Caki2 (cell line): ENCODE data around the gene JAML. TPM values are rescaled to one million over a fixed set of nuclear protein-coding genes. Genes with fewer than 3 reads are reported as not detected.

Source experiments
- total RNA-seq: library from RNA; depleted of rRNA; stranded (reverse); fragments of >200 nt; shearing (Covaris generic); gene quantifications from 2 replicates; pipeline ENCODE4 v1.2.3, GENCODE V29; 2014; ENCODE audit warnings: low replicate concordance; rRNA removed

Gene JAML
- total RNA-seq, 1 experiment from 2014 or later, result not detected

Other genes with a start within 250 kb of the JAML start
- not detected in 2 replicates for gene IL10RA, start 238.6 kb downstream of the JAML start, total RNA-seq
- not detected in 2 replicates for gene TMPRSS4, start 147.9 kb downstream of the JAML start, total RNA-seq
- not detected in 2 replicates for gene SMIM35, start 138.0 kb downstream of the JAML start, total RNA-seq
- 0.38 and 0.68 TPM in 2 replicates for gene SCN4B, start 72.2 kb downstream of the JAML start, total RNA-seq
- not detected in 2 replicates for gene SCN2B, start 48.4 kb downstream of the JAML start, total RNA-seq
- 6.0 and 9.1 TPM in 2 replicates for gene MPZL3, start 27.4 kb upstream of the JAML start, total RNA-seq
- gene MPZL2, start 39.3 kb upstream of the JAML start, total RNA-seq, result not detected in 2 replicates
- gene CD3E, start 79.7 kb upstream of the JAML start, total RNA-seq, result not detected in 2 replicates
- not detected in 2 replicates for gene CD3D, start 117.7 kb upstream of the JAML start, total RNA-seq
- gene CD3G, start 119.3 kb upstream of the JAML start, total RNA-seq, result not detected in 2 replicates
- gene UBE4A, start 134.6 kb upstream of the JAML start, total RNA-seq, result 13.3 and 16.0 TPM in 2 replicates
- 126 and 158 TPM in 2 replicates for gene ATP5MG, start 176.6 kb upstream of the JAML start, total RNA-seq
- gene KMT2A, start 211.5 kb upstream of the JAML start, total RNA-seq, result 5.3 and 20.3 TPM in 2 replicates